B cell (primary cell): ENCODE results near the gene MAGEB1.

ENCODE experiments used
- EZH2 ChIP-seq: IDR thresholded peaks from 2 replicates; pipeline ENCODE4 v1.6.1; 2012; ENCODE audit warnings: borderline replicate concordance, low read depth, mild to moderate bottlenecking, moderate library complexity, low read length; ENCODE audit not compliant: insufficient read depth, poor library complexity, severe bottlenecking
- TF ChIP-seq, protein P1 (sequence below): fragments of 200-600 bp; IDR thresholded peaks from one replicate; pipeline ENCODE4 v1.8.0; 2022; ENCODE audit warnings: antibody characterized with exemption, mild to moderate bottlenecking

DNA sequence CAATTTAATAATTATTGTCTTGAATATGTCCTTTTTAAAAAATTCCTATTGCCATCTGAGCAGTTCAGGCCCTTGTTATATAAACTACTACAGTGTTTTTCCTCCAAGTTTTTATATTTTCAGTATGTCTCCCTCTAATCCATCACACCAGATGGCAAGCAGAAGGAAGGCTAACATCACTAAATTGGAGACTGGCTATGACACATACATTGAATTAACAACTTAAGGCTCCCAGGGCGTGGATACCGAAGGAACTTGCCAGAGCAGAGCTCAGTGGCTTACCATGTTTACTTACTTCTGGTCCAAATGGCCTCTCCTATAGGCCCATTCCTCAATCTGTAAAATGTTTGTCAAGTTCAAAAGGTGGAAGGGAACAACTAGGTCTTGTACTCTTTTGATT is 13.0 kb downstream of the MAGEB1 start:
- TF ChIP-seq, protein P1, sequence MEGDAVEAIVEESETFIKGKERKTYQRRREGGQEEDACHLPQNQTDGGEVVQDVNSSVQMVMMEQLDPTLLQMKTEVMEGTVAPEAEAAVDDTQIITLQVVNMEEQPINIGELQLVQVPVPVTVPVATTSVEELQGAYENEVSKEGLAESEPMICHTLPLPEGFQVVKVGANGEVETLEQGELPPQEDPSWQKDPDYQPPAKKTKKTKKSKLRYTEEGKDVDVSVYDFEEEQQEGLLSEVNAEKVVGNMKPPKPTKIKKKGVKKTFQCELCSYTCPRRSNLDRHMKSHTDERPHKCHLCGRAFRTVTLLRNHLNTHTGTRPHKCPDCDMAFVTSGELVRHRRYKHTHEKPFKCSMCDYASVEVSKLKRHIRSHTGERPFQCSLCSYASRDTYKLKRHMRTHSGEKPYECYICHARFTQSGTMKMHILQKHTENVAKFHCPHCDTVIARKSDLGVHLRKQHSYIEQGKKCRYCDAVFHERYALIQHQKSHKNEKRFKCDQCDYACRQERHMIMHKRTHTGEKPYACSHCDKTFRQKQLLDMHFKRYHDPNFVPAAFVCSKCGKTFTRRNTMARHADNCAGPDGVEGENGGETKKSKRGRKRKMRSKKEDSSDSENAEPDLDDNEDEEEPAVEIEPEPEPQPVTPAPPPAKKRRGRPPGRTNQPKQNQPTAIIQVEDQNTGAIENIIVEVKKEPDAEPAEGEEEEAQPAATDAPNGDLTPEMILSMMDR, result no peak
- no peak for TF ChIP-seq EZH2
